ENCODE measurements around the gene MACROD2.
"Not testable (repeated sequence)": the region's sequence is repeated elsewhere in the genome, so short reads cannot be mapped to it uniquely, and the experiment has no call there.

Gene MACROD2

GRCh38 chr20:15985494-15986368 is 1990.4 kb downstream of the MACROD2 start:
- not testable (repeated sequence) for DNase-seq

GRCh38 chr20:15986690-15987089 is 1991.4 kb downstream of the MACROD2 start:
- no peak for DNase-seq

- no peak for DNase-seq
Observed at GRCh38 chr20:15991279-15991678, 1996.0 kb downstream of the MACROD2 start.

GRCh38 chr20:15992564-15992963 is 1997.2 kb downstream of the MACROD2 start:
- no peak for DNase-seq

- no peak for DNase-seq
Observed at GRCh38 chr20:16000112-16000511, 2004.8 kb downstream of the MACROD2 start.

- no peak for DNase-seq
Observed at GRCh38 chr20:16001286-16001685, 2006.0 kb downstream of the MACROD2 start.

- no peak for DNase-seq
Observed at GRCh38 chr20:16003310-16003709, 2008.0 kb downstream of the MACROD2 start.

- no peak for DNase-seq
Observed at GRCh38 chr20:16004108-16004854, 2009.0 kb downstream of the MACROD2 start.

- no peak for DNase-seq
Observed at GRCh38 chr20:16005021-16005914, 2010.0 kb downstream of the MACROD2 start.

- no peak for DNase-seq
Observed at GRCh38 chr20:16005915-16006493, 2010.7 kb downstream of the MACROD2 start.

- DNase-seq = no peak
Observed at GRCh38 chr20:16007164-16007563, 2011.8 kb downstream of the MACROD2 start.

GRCh38 chr20:16007962-16008361 is 2012.6 kb downstream of the MACROD2 start:
- no peak for DNase-seq

GRCh38 chr20:16011056-16011455 is 2015.7 kb downstream of the MACROD2 start:
- no peak for DNase-seq

GRCh38 chr20:16011519-16011918 is 2016.2 kb downstream of the MACROD2 start:
- no peak for DNase-seq

- not testable (repeated sequence) for DNase-seq
Observed at GRCh38 chr20:16012934-16013333, 2017.6 kb downstream of the MACROD2 start.

- DNase-seq = no peak
Observed at GRCh38 chr20:16013631-16014030, 2018.3 kb downstream of the MACROD2 start.

- no peak for DNase-seq
Observed at GRCh38 chr20:16014436-16014835, 2019.1 kb downstream of the MACROD2 start.

GRCh38 chr20:16017656-16018055 is 2022.3 kb downstream of the MACROD2 start:
- DNase-seq = no peak

- DNase-seq = no peak
Observed at GRCh38 chr20:16018881-16019280, 2023.6 kb downstream of the MACROD2 start.

- DNase-seq = no peak
Observed at GRCh38 chr20:16020971-16021370, 2025.7 kb downstream of the MACROD2 start.

- DNase-seq = no peak
Observed at GRCh38 chr20:16025084-16025483, 2029.8 kb downstream of the MACROD2 start.

GRCh38 chr20:16027686-16028085 is 2032.4 kb downstream of the MACROD2 start:
- no peak for DNase-seq

GRCh38 chr20:16028923-16029322 is 2033.6 kb downstream of the MACROD2 start:
- no peak for DNase-seq

Data from activated naive CD4-positive, alpha-beta T cell (primary cell).